ENCODE results near the gene CDH4.
"Not testable (repeated sequence)": the region's sequence is repeated elsewhere in the genome, so short reads cannot be mapped to it uniquely, and the experiment has no call there.

CDH4 gene

DNA sequence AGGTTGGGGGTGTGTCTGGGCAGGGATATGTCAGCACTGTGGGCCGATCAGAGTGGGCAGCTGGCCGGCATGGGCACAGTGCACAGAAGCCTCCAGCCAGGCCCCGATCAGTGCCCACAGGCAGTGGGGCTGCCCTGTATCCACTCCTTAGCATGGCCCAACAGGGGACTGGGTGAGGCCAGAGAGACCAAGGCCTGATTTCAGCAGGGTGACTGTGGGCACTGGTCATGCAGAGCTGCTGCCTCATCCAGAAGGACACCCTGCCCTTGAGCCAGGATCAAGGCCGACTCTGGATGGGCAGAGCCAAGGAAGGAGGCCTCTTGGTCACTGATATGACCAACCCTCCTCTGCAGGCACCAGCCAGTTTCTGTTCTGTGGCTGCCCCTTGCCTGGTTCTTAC is 159.7 kb downstream of the CDH4 start:
- no peak for DNase-seq (ENCODE audit: low read depth in 1 of 2, low spot score in 1 of 2)

DNA sequence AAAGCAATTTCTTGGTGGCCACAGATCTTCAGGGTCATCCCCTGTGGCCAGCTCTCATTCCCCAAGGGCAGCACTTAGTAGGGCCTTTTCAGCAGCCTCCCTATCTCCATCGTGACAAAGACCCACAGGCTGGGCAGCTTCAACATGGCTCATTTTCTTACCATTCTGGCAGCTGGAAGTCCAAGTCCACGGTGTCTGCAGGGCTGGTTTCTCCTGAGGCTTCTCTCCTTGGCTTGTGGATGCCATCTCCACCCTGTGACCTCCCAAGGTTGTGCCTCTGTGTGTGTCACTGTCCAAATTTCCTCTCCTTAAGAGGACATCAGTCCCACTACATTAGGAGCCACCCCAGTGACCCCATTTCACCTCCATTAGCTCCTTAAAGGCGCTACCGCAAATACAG is 161.7 kb downstream of the CDH4 start:
- no peak for DNase-seq (ENCODE audit: low read depth in 1 of 2, low spot score in 1 of 2)

DNA sequence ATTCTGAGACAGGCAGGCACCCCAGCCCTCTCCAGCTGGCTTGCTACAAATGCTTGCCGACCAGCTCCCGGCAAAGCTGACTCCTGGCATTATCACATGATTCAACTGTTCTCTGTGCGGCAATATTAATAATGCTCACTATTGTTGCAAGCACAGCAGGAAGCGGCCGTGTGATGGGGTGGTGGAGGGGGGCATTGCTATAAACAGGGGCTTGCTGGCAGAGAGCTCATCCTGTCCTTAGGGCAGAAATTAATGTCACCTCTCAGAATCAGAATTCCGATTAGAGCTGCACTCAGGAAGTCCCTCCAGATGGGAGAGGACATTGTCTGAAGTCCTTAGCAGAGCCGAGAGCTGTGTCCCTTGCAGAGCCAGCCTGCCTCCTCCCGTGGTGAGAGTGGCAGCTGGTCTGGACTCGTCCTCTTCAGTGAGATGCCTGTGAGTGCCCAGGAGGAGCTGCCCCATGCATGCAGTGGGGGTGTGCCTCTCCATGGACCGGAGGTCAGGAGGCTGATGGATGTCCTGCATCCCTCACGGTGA is 162.5 kb downstream of the CDH4 start:
- DNase-seq (ENCODE audit: low read depth in 1 of 2, low spot score in 1 of 2): no peak

DNA sequence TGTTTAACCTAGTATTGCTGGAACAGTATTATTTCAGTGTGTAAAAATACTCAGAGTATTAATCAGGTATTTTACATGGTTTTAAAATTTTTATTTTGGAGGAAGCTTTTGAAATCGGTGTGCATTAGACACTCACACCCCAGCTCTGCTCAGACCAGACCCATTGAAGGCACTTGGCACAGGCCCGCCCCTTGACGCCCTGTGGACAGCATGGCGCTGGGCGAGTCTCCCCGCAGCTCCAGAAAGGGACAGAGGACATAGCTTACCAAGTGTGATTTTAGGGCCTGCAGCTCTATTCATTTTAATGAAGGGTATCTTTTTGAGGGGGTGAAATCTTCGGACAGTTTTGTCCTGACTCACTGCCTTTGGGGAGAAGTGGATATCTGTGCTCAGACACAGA is 164.5 kb downstream of the CDH4 start:
- no peak for DNase-seq (ENCODE audit: low read depth in 1 of 2, low spot score in 1 of 2)

GRCh38 chr20:61417221-61417941 is 165.3 kb downstream of the CDH4 start:
- DNase-seq (ENCODE audit: low read depth in 1 of 2, low spot score in 1 of 2): no peak

DNA sequence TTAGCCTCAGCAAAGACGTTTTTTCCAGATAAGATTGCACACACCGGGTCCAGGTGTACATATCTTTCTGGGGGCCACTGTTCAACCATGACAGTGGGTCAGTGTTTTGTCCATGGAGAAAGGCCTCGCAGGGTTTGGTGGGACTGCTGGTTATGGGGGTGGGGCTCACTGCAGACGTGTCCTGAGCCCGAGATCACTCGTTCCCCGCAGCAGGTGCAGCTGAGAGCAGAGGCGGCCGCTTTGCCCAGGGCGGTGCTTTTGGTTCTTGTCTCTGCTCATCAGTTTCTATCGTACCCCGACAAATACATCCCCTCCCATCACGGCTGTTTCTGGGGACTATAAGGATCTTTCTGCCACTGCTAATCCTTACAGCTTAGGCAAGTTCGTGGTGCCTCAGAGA is 166.9 kb downstream of the CDH4 start:
- DNase-seq (ENCODE audit: low read depth in 1 of 2, low spot score in 1 of 2): no peak

- no peak for DNase-seq (ENCODE audit: low read depth in 1 of 2, low spot score in 1 of 2)
Observed at GRCh38 chr20:61419501-61419900, 167.4 kb downstream of the CDH4 start.

- no peak for DNase-seq (ENCODE audit: low read depth in 1 of 2, low spot score in 1 of 2)
Observed at GRCh38 chr20:61420056-61420455, 168.0 kb downstream of the CDH4 start.

DNA sequence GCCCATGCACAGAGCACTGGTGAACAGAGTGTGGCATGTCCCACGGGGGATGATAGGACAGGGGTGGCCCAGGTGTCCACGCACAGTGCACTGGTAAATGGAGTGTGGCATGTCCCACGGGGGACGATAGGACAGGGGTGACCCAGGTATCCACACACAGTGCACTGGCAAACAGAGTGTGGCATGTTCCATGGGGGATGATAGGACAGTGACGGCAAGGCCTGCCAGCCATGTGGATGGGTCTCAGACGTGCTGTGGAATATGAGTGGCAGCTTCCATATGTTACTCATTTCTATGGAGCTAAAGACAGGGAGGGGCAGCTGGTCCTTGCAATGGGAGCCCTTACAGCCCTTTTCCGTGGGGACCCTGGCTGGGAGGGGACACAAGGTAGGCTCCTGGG is 168.7 kb downstream of the CDH4 start:
- DNase-seq (ENCODE audit: low read depth in 1 of 2, low spot score in 1 of 2): no peak

- DNase-seq (ENCODE audit: low read depth in 1 of 2, low spot score in 1 of 2): no peak
Observed at GRCh38 chr20:61422636-61423425, 170.8 kb downstream of the CDH4 start.

- no peak for DNase-seq (ENCODE audit: low read depth in 1 of 2, low spot score in 1 of 2)
Observed at GRCh38 chr20:61424011-61424627, 172.1 kb downstream of the CDH4 start.

- DNase-seq (ENCODE audit: low read depth in 1 of 2, low spot score in 1 of 2): no peak
Observed at GRCh38 chr20:61424628-61425420, 172.8 kb downstream of the CDH4 start.

GRCh38 chr20:61425541-61425991 is 173.5 kb downstream of the CDH4 start:
- not testable (repeated sequence) for DNase-seq (ENCODE audit: low read depth in 1 of 2, low spot score in 1 of 2)

GRCh38 chr20:61426352-61426751 is 174.3 kb downstream of the CDH4 start:
- DNase-seq (ENCODE audit: low read depth in 1 of 2, low spot score in 1 of 2): no peak

GRCh38 chr20:61429458-61430227 is 177.6 kb downstream of the CDH4 start:
- no peak for DNase-seq (ENCODE audit: low read depth in 1 of 2, low spot score in 1 of 2)

DNA sequence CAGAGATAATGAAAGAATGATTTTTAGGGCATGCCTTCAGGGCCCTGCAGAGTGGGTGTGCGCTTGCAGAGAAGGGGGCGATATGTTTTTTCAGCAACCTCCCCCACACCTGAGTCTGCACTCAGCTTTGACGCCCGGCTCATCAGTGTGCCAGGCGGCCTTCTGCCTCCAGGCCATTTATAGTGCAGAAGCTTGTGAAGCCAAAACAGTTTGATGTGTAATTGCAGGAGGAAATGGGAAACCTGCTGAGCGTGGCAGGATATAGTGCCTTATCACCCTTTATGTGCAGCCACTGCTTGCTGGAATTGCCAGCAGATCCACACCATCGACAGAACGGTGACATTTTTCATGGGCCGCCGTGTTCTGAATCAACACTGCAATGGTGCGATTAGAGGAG is 178.2 kb downstream of the CDH4 start:
- DNase-seq (ENCODE audit: low read depth in 1 of 2, low spot score in 1 of 2): no peak

GRCh38 chr20:61433176-61433575 is 181.1 kb downstream of the CDH4 start:
- DNase-seq (ENCODE audit: low read depth in 1 of 2, low spot score in 1 of 2): no peak

DNA sequence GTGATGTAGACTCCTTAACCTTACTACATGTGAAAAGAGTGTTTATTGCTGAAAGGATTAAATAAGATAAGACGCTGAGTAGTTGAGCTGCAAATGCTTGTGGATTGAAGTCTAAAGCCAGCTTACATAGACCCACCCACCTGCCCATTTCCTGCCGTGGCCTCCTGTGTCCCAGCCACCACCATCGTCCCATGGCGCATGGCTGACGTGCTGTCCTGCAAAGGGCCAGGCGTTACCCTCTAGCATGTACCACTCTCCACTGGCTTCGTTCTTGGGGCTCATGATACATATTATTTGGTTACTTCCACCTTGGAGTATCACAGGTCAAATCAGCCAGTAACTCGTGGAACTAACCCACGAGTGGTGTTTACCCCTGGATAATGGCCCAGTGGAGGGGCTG is 181.8 kb downstream of the CDH4 start:
- no peak for DNase-seq (ENCODE audit: low read depth in 1 of 2, low spot score in 1 of 2)

GRCh38 chr20:61434341-61434781 is 182.3 kb downstream of the CDH4 start:
- no peak for DNase-seq (ENCODE audit: low read depth in 1 of 2, low spot score in 1 of 2)

GRCh38 chr20:61435184-61435822 is 183.2 kb downstream of the CDH4 start:
- DNase-seq (ENCODE audit: low read depth in 1 of 2, low spot score in 1 of 2): no peak

All from stimulated activated CD4-positive, alpha-beta T cell treated with anti-CD3 and anti-CD28 coated beads, Interleukin-15, amount 100 ng/mL, for 1 hour (primary cell).